ENCODE results near the gene VAMP7. TPM values are rescaled to one million over a fixed set of nuclear protein-coding genes. Genes with fewer than 3 reads are reported as not detected.
A peak's percentile ranks its signal among the peaks of the same experiment; 100 is the strongest.
"Not testable (repeated sequence)": the region's sequence is repeated elsewhere in the genome, so short reads cannot be mapped to it uniquely, and the experiment has no call there.

VAMP7 gene
- total RNA-seq, 1 experiment from 2014 or later = 78.3 TPM

GRCh38 chrX:155899366-155899765 lies 18.2 kb downstream of the VAMP7 start:
- no peak for DNase-seq (ENCODE audit: extremely low read depth, low read depth)

DNA sequence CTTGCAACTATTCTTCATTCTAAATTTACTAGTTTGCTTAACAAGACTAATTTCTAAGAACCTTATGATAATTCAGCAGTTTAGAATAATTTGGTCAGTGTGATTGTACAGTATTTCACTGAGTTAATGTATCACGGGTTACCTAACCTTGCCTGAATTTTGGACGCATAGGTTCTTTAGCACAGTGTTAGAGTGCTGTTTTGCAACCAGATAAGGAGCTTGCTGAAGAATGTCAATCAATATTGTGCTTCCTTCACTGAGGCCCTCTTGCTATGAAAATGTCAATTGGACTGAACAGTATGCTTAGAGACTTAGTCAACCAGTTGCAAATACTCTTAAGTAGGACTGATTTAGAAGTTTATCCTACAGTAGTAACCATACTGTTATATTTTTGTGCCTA lies 19.6 kb downstream of the VAMP7 start:
- DNase-seq (ENCODE audit: extremely low read depth, low read depth) = no peak

DNA sequence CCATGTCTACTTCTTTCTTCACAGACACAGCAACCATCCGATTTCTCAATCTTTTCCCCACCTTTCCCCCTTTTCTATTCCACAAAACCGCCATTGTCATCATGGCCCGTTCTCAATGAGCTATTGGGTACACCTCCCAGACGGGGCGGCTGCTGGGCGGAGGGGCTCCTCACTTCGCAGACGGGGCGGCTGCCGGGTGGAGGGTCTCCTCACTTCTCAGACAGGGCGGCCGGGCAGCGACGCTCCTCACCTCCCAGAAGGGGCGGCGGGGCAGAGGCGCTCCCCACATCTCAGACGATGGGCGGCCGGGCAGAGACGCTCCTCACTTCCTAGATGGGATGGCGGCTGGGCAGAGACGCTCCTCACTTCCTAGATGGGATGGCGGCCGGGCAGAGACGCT lies 26.5 kb downstream of the VAMP7 start:
- DNase-seq (ENCODE audit: extremely low read depth, low read depth) = not testable (repeated sequence)

DNA sequence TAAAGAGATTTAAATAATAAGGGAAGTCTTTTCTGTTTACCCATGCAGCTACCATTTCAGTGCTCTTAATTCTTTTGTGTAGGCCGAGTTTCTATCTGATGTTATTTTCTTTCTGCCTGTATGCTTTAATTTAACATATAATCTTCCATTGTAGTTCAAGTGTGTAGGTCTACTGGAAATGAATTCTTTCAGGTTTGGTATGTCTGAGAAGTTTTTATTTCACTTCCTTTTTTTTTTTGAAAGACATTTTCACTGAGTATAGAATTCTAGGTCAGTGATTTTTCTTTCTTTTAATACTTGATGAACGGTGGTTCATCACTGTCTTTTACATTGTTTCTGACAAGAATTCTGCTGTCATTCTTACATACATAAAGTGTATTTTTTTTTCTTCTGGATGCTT lies 42.1 kb downstream of the VAMP7 start:
- no peak for DNase-seq (ENCODE audit: extremely low read depth, low read depth)

DNA sequence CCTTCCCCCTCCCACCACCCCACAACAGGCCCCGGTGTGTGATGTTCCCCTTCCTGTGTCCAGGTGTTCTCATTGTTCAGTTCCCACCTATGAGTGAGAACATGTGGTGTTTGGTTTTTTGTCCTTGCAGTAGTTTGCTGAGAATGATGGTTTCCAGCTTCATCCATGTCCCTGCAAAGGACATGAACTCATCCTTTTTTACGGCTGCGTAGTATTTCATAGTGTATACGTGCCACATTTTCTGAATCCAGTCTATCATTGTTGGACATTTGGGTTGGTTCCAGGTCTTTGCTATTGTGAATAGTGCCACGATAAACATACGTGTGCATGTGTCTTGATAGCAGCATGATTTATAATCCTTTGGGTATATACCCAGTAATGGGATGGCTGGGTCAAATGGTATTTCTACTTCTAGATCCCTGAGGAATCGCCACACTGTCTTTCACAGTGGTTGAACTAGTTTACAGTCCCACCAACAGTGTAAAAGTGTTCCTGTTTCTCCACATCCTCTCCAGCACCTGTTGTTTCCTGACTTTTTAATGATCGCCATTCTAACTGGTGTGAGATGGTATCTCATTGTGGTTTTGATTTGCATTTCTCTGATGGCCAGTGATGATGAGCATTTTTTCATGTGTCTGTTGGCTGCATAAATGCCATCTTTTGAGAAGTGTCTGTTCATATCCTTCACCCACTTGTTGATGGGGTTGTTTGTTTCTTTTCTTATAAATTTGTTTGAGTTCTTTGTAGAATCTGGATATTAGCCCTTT lies 49.9 kb downstream of the VAMP7 start:
- not testable (repeated sequence) for DNase-seq (ENCODE audit: extremely low read depth, low read depth)

GRCh38 chrX:155938132-155938531 lies 57.0 kb downstream of the VAMP7 start:
- DNase-seq (ENCODE audit: extremely low read depth, low read depth) = no peak

GRCh38 chrX:155949098-155949497 lies 68.0 kb downstream of the VAMP7 start:
- no peak for DNase-seq (ENCODE audit: extremely low read depth, low read depth)

- DNase-seq (ENCODE audit: extremely low read depth, low read depth) = no peak
These were observed 70.2 kb downstream of the VAMP7 start for GRCh38 chrX:155951237-155951789.

DNA sequence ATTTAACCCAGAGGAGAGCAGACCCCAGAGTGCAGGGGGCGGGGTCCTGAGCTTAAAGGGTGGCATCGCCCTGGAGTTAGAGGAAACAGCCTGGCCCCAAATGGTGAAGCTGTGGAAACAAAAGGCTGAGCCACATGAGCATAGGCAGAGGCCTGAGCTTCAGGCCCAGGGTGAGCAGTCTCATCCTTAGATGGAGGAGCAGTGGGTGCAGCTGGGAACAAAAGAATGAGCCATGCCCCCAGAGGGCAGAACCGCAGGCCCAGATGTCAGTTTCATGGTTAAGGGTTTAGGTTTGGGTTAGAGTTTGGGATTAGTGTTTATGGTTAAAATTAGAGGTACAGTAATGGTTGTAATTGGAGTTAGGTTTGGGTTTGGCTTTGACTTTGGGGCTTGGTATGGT lies 71.9 kb downstream of the VAMP7 start:
- no peak for DNase-seq (ENCODE audit: extremely low read depth, low read depth)

GRCh38 chrX:155954793-155955192 lies 73.6 kb downstream of the VAMP7 start:
- no peak for DNase-seq (ENCODE audit: extremely low read depth, low read depth)

DNA sequence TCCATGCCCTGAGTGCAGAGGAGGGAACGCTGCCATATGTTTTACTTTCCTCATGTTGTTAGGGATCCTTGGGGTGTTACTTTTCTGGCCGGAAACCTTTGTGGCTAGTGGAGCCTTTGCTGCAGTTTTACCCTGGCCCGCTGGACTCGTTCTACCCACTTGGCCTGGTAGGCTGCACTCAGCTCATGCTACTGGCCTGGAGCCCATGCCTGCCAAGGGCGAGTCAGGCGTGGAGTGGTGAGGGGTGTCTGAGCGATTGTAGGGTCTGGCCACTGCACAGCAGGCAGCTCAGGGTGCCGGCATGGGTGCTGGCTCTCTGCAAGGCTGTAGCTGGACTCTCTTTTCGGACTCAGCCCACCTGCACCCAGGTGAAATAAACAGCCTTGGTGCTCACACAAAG lies 75.0 kb downstream of the VAMP7 start:
- no peak for DNase-seq (ENCODE audit: extremely low read depth, low read depth)

- DNase-seq (ENCODE audit: extremely low read depth, low read depth) = no peak
These were observed 75.5 kb downstream of the VAMP7 start for GRCh38 chrX:155956649-155957048.

- DNase-seq (ENCODE audit: extremely low read depth, low read depth) = no peak
These were observed 76.7 kb downstream of the VAMP7 start for GRCh38 chrX:155957843-155958242.

- DNase-seq (ENCODE audit: extremely low read depth, low read depth) = no peak
These were observed 78.0 kb downstream of the VAMP7 start for GRCh38 chrX:155959018-155959587.

GRCh38 chrX:155962906-155963305 lies 81.8 kb downstream of the VAMP7 start:
- no peak for DNase-seq (ENCODE audit: extremely low read depth, low read depth)

- peak; percentile 38 for DNase-seq (ENCODE audit: extremely low read depth, low read depth)
These were observed 85.7 kb downstream of the VAMP7 start for GRCh38 chrX:155966876-155967275.

DNA sequence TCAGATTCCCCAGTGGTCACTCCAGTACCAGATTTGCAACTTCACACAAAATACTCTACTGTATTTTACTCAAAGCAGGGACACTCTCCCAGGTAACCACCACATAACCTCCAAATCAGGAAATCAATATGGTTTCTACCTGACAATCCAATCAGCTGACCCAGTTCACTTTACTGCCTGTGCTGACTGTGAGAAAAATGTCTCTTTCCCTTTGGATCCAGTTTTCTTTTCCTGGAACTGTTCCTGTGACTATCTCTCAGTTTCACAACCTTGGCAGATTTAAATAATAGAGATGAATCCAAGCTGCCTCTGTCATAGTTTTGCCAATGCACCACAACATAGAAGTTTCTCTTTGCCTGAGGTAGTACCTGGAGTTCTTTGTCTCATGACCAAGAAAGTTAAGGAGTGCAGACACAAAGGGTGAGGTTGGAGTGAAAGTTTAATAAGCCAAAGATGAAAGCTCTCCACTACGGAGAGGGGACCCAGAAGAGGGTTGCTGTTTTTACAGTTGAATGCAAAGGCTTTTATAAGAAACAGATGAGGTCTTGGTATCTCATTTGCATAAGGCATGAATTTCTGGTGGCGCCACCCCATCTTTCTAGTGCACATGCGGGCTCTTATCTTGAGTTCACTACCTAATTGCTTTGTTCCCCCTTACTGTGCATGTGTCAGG lies 86.6 kb downstream of the VAMP7 start:
- no peak for DNase-seq (ENCODE audit: extremely low read depth, low read depth)

DNA sequence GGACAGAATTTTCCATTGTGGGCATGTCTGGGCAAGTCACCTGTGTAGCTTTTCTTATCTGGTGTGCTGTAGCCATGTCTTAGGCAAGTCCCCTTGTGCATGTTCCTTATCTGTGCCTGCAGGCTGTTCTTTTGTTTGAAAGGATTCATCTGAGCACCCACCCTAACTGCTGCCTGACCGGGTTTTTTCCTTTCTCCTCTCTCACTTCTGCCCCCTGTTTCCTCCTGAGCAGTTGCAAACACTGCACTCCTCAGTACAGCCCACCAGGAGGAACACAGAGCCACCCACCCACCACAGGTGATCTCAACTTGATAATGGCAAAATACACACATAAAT lies 87.1 kb downstream of the VAMP7 start:
- no peak for DNase-seq (ENCODE audit: extremely low read depth, low read depth)

- DNase-seq (ENCODE audit: extremely low read depth, low read depth) = no peak
These were observed 87.6 kb downstream of the VAMP7 start for GRCh38 chrX:155968791-155969190.

DNA sequence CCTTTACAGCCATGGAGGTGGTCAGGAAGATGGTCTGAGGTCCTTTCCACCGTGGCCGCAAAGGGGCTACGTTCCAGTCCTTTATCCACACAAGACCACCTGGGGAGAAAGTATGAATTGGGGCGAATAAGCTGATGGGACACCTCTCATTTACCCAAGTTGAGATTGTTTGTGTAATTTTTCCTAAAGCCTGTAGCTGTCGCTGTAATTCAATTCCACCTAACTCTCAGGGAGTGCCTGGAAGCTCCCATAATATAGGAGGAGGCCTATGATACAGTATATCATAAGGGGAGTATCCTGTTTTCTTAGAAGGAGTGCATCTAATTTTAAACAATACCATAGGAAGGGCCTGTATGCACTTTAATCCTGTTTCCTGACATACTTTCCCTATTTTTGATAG lies 90.5 kb downstream of the VAMP7 start:
- not testable (repeated sequence) for DNase-seq (ENCODE audit: extremely low read depth, low read depth)

- not testable (repeated sequence) for DNase-seq (ENCODE audit: extremely low read depth, low read depth)
These were observed 91.1 kb downstream of the VAMP7 start for GRCh38 chrX:155972241-155972640.

- DNase-seq (ENCODE audit: extremely low read depth, low read depth) = no peak
These were observed 102.2 kb downstream of the VAMP7 start for GRCh38 chrX:155983326-155983725.

Data from NCI-H460 (cell line).